ENCODE results near the gene C16orf92. TPM values are rescaled to one million over a fixed set of nuclear protein-coding genes. Genes with fewer than 3 reads are reported as not detected.

The C16orf92 gene, protein sequence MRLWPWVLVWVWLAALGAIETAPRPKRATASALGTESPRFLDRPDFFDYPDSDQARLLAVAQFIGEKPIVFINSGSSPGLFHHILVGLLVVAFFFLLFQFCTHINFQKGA
- not detected for total RNA-seq
- long read RNA-seq: 0 reads

DNA sequence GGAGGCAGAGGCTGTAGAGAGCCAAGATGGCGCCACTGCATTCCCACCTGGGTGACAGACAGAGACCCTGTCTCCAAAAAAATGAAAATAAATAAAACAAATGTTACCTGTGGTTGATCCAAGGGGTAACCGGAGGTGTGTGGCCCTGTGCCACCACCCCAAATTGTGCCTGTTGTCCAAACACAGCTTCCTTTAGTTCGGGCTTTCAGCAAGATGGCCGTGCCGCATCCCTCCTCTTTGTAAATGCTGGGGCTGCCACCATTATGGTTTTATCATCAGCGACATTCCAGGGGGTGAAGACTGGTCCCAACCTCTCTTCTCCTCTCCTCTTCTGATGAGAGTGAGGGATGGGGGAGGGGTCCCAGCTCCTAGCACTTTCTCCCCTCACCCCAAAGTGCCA, at the start of gene C16orf92:
C16orf92 (plus strand) TSS at position 312 of the 400 bp plus-strand sequence. CDS start 143 bp downstream, outside the sequence.
- intact Hi-C loops (cut with DNase I): loop anchor here (5.0 kb wide), 1 partner anchor 326 kb away; no protein-coding TSS in a partner anchor

DNA sequence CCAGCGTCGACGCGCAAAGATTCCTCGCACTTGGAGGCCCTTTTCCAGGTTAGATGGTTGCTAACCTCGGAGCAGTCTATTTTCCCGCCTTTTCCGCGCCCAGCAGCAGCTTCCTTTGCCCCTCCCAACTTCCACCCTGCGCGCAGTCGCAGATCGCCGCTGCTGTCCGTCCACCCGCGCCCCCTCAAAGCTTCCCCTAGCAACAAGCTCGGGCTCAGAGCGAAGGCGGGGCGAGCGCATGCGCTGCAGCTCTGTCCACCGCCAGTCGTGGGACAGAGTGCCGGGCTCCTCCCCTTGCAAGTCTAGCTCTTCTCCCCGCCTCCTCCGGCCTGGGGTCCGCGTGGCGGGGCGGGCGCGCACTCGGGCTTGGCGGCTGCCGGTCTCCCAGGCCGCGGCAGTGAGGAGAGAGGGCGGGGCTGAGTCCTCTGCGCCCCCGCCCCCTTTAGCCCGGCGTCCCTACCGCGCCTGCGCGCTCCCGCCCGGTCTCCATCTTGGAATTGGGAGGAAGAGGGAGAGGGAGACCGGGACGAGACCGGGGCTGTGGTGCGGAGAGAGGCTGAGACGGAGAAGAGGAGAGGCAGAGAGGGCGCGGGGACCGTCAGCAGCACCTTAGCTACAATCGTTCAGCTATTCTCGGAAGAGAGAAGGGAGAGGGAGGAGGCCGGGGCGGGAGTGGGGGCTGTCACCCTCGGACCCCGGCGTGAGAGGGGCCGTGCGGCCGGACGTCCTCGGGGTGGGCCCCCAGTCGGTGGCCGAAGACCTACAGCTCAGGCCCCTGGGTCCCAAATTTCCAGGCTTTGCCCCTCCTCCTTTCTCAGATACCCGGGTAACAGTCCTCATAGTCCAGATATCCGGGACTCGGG, 49.4 kb upstream of the C16orf92 start, which contains the start of gene TAOK2:
TAOK2 (plus strand) TSS at position 485 of the 863 bp plus-strand sequence. CDS start 3,905 bp downstream, outside the sequence.
- intact Hi-C loops (cut with DNase I): no loop called here
- ATAC-seq (ENCODE audit: poor library complexity) (peak; percentile 99), DNase-seq (peak; percentile 99)

More for the DNA sequence above, at the start of gene C16orf92:
- DNase-seq (no peak), ATAC-seq (ENCODE audit: poor library complexity) (no peak)

DNA sequence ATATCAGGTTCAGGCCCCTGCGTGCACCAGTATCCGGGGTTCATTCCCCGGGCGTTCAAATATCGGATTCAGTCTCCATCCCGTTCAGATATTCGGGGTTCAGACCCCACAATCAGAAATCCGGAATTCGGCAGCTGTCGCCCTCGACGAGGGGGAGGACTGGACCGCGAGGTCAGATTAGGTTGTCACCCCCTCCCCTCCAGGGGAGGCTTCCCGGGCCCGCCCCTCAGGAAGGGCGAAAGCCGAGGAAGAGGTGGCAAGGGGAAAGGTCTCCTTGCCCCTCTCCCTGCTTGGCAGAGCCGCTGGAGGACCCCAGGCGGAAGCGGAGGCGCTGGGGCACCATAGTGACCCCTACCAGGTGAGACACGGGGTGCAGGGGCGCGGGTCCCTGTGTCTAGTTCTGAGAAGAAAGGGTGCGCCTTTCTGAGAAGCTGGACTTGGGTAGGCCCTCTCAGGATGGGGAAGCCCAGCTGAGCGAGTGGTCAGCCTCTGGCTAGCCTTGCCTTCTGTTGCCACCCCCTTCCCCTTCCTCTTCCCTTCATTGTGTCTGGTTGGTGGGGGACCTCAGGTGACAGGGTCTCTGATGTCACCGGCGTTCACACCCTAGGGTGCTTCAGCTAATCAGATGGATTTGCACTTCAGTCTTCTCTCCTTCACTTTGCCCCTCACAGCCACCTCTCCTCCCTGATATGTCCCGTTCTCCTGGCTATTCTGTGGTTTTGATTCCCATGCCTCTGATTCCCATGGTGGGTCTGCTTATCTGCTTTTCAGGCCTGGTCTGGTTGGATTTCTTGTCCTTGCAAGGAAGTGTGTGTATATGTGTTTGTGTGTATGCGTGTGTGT, 48.5 kb upstream of the C16orf92 start:
- ATAC-seq (ENCODE audit: poor library complexity) (no peak), DNase-seq (peak; percentile 64)
- intact Hi-C loops (cut with DNase I): no loop called here

DNA sequence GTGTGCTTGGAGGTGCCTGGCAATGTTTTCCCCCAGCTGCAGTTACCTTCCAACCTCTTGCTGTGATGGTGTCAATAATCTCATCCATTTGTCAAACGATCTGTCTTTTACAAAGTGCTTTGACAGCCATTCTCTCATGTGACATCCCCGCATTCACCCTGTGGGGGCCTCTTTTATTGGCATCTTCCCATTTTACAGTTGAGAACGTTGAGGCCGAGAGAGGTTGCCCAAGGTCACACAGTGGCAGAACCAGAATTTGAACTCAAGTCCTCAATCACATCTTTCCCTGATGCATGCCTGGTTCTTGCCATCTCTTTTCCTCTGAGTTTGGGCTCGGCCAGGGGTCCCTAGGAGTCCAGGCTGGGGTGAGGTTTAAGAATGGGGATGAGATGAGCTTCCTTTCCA, 47.9 kb upstream of the C16orf92 start:
- ATAC-seq (ENCODE audit: poor library complexity) (no peak), DNase-seq (no peak)
- intact Hi-C loops (cut with DNase I): no loop called here

DNA sequence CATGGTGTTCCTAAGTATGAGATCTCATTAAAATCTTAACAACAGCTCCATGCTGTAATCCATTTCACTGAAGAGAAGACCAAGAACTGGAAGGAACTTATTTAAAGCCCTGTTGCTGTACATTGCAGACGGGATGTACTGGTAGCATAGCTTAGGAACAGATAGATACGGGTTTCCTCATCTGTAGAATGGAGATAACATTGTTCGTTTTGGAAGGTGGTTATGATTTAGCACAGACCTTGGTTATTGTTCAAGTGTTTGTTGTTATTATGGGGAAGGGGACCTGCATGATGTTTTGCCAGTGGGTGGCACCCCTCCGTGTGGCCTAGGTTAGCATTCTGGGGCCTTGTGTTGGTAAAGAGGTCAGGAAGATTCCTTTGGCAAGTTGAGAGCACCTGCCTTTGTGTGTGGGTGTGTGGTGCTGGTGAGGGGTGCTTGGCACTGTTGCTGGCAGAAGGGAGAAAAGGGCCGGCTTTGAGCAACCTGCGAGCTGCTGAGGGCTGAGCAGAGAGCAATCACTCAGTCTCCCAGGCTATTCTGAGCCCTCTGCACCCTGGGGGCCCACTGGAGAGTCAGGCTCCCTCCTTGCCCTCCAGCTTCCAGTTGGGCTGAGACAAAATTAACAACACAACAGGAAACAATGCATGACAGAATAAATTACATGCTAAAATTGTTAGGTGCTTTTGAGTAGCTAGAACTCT, 47.0 kb upstream of the C16orf92 start:
- DNase-seq: no peak
- ATAC-seq (ENCODE audit: poor library complexity): no peak
- intact Hi-C loops (cut with DNase I): no loop called here

DNA sequence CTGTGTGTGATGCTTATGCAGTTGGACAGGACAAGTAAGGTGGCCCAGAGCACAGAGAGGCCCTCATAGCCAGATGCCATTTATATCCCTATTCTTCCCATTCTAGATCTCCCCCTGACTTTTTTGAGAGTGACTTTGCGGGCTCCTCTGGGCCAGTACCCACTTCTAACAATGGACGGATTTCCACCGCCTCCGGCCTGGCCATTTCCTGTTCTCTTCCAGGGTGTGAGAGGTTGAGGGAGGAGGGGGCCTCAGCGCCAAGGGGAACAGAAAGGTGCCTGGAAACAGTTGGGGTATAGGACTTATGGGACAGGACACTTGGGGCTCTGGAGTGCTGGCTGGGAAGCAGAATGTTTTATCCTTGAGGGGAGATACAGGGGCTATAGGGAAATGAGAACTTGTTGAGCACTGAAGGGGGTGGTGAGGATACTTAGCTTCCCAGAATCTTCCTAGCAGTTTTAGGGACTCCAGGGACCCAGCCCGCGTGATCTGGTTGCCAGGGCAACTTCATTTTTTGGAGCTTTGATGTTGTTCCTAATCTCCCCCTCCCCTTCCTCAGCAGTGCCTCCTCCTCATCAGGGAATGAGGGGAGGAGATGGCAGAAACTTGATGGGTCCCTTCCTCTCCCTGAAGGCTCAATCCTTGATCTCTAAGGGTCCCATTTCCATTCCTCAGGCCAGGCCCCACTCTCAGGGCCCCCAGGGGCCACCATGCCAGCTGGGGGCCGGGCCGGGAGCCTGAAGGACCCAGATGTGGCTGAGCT, 45.8 kb upstream of the C16orf92 start:
- ATAC-seq (ENCODE audit: poor library complexity): no peak
- intact Hi-C loops (cut with DNase I): no loop called here
- DNase-seq: no peak

DNA sequence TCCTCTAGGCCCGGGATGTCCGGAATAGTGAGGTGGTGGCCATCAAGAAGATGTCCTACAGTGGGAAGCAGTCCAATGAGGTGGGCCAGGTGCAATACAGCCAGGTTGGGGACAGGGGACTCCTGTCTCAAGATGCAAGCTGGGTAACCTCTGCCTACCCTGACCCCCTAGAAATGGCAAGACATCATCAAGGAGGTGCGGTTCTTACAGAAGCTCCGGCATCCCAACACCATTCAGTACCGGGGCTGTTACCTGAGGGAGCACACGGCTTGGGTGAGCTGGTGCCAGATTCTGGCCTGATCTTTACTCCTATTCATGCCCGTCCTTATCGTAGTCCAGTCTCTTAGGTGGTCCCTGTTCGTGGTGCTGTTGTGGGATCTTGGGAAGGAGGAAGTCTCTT, 44.9 kb upstream of the C16orf92 start:
- ATAC-seq (ENCODE audit: poor library complexity) (no peak), DNase-seq (no peak)
- intact Hi-C loops (cut with DNase I): no loop called here

DNA sequence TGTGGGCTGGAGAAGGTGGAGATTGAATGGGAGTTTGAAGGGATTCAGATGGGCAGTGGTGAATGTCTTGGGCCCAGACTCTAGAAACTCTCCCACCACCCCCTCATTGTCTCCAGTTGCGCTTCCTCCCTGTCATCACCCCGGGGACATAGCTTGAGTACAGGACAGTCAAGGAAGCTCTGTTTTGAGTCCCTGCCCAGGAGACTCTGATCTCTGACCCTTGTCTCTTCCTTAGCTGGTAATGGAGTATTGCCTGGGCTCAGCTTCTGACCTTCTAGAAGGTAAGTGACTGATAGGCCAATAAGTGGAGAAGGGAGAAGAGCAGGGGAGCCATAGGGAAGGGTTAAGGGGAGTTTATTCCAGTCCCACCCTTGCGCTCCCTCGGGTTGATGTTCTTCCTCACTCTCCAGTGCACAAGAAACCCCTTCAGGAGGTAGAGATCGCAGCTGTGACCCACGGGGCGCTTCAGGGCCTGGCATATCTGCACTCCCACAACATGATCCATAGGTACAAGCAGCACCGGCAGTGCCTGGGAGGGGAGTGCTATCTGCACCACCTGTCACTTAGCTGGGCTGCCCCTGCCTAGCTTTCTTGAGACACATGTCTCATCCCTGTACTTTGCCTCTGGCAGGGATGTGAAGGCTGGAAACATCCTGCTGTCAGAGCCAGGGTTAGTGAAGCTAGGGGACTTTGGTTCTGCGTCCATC, 44.3 kb upstream of the C16orf92 start:
- intact Hi-C loops (cut with DNase I): no loop called here
- no peak for DNase-seq
- ATAC-seq (ENCODE audit: poor library complexity): no peak

DNA sequence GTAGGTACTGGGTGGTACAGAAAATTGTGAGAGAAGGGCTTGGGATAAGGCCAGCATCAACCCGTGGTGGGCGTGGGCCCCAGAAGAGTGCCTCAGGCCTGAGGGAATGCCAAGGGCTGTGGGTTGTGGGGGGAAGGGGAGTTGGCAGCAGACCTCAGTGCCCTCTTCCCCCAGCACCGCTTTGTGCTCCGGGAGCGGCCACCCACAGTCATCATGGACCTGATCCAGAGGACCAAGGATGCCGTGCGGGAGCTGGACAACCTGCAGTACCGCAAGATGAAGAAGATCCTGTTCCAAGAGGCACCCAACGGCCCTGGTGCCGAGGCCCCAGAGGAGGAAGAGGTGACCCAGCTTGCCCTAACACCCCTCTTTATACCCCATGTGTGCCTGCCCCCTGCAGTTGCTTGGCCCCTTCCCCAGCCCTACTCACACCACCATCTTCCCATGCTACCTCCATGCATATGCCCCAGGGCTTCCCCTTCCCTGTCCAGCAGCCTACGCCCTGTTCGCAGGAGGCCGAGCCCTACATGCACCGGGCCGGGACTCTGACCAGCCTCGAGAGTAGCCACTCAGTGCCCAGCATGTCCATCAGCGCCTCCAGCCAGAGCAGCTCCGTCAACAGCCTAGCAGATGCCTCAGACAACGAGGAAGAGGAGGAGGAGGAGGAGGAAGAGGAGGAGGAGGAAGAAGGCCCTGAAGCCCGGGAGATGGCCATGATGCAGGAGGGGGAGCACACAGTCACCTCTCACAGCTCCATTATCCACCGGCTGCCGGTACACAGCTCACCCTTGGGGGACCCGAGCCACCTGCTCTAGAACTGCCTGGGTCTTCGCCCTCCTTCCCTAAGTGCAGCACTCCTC, 40.2 kb upstream of the C16orf92 start:
- ATAC-seq (ENCODE audit: poor library complexity): no peak
- peak; percentile 33 for DNase-seq
- intact Hi-C loops (cut with DNase I): no loop called here

DNA sequence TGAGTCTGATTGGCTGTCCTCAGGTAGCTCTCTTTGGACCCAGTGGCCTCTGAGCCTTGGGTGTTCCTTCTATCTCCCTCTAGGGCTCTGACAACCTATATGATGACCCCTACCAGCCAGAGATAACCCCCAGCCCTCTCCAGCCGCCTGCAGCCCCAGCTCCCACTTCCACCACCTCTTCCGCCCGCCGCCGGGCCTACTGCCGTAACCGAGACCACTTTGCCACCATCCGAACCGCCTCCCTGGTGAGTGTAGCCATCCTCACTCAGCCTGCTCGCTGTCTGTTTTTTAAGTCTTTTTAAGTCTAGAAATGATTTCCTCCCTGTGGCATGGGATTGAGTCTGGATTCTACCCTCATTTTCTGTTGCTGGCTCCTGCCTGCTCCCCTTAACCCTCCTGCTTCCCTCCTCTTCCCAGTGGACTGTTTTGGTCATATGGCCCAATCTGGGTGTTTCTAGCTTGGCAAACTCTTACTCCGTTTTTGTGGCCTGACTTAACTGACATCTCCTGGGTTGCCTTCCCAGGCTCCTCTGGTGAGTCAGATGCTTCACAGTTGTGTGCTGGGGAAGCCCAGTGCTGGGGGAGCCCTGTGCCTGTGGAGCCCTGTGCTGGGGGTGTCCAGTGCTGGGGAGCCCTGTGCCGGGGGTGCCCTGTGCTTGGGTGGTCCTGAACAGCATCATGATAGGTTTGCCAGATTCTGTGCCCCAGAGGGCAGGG, 39.4 kb upstream of the C16orf92 start:
- no peak for ATAC-seq (ENCODE audit: poor library complexity)
- DNase-seq: peak; percentile 35
- intact Hi-C loops (cut with DNase I): no loop called here

DNA sequence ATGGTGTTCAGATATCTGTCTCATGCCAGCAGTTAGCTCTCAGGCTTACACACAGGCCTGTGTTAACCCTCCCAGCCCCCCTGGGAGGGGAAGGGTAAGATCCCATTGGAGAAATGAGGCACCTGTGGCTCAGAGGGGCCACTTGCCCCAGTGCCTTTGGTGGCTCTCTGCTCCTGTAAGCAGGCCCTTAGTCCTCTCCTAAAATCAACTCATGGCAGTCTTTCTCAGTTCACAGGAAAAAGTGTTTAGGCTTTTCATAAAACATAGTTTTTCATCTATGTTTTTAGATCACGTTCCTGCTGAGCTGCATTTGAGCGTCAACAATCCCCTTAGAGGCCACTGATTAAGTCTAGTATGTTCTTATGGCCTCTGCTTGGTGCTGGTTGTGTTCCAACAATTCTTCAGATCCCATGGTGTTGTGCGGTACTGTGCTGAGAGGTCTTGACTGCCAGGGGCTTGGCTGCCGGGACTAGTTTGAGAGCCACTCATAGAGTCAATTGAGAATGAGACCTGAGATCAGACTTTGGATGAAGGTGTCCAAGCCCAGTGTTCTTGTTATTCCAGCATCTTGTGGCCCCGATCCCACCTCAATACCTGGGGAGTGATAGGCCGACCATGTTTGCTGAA, 38.7 kb upstream of the C16orf92 start:
- intact Hi-C loops (cut with DNase I): no loop called here
- DNase-seq: peak; percentile 3
- no peak for ATAC-seq (ENCODE audit: poor library complexity)

DNA sequence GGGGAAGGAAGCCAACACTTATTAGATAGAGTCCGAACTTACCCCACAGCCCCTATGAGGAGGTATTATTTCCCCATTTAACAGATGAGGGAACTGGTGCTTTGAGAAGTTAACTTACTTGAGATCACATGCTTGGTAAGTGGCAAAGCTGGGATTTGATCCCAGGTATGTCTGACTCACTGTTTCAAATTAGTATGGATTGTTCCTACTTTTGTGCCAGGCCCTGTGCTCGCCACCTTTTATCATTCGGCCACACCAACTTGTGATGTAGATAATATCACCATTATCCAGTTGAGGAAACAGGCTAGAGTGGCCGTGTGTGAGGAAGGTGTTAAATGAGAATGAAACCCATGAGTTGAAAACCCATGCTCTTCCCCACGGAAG, 38.2 kb upstream of the C16orf92 start:
- ATAC-seq (ENCODE audit: poor library complexity) (no peak), DNase-seq (no peak)
- intact Hi-C loops (cut with DNase I): no loop called here

DNA sequence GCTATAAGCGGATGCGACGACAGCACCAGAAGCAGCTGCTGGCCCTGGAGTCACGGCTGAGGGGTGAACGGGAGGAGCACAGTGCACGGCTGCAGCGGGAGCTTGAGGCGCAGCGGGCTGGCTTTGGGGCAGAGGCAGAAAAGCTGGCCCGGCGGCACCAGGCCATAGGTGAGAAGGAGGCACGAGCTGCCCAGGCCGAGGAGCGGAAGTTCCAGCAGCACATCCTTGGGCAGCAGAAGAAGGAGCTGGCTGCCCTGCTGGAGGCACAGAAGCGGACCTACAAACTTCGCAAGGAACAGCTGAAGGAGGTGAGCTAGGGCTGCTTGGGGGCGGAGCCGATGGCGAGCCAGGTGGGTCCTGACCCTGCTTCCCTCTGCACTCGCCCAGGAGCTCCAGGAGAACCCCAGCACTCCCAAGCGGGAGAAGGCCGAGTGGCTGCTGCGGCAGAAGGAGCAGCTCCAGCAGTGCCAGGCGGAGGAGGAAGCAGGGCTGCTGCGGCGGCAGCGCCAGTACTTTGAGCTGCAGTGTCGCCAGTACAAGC, 37.7 kb upstream of the C16orf92 start:
- intact Hi-C loops (cut with DNase I): no loop called here
- no peak for ATAC-seq (ENCODE audit: poor library complexity)
- peak; percentile 37 for DNase-seq

DNA sequence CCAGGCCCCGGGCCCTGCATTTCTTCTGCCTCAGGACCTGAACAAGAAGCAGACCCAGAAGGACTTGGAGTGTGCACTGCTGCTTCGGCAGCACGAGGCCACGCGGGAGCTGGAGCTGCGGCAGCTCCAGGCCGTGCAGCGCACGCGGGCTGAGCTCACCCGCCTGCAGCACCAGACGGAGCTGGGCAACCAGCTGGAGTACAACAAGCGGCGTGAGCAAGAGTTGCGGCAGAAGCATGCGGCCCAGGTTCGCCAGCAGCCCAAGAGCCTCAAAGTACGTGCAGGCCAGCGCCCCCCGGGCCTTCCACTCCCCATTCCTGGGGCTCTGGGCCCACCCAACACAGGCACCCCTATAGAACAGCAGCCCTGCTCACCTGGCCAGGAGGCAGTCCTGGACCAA, 36.8 kb upstream of the C16orf92 start:
- DNase-seq: peak; percentile 33
- no peak for ATAC-seq (ENCODE audit: poor library complexity)
- intact Hi-C loops (cut with DNase I): no loop called here

DNA sequence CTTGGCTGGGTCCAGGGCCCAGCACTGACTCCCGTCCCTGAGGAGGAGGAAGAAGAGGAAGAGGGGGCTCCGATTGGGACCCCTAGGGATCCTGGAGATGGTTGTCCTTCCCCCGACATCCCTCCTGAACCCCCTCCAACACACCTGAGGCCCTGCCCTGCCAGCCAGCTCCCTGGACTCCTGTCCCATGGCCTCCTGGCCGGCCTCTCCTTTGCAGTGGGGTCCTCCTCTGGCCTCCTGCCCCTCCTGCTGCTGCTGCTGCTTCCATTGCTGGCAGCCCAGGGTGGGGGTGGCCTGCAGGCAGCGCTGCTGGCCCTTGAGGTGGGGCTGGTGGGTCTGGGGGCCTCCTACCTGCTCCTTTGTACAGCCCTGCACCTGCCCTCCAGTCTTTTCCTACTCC, 36.1 kb upstream of the C16orf92 start:
- intact Hi-C loops (cut with DNase I): no loop called here
- no peak for ATAC-seq (ENCODE audit: poor library complexity)
- peak; percentile 29 for DNase-seq

All from Right ventricle myocardium superior (tissue), 1 donor.